AG20443 (cell line): ENCODE results near the gene INSRR.
A peak's percentile ranks its signal among the peaks of the same experiment; 100 is the strongest.

Experiments used
- DNase-seq: peaks from one replicate; pipeline ENCODE4 v3.0.0; 2012; ENCODE audit warnings: low spot score, mixed read lengths

The INSRR gene

GRCh38 chr1:156874572-156875340 lies 15.8 kb upstream of the INSRR start:
- no peak for DNase-seq

DNA sequence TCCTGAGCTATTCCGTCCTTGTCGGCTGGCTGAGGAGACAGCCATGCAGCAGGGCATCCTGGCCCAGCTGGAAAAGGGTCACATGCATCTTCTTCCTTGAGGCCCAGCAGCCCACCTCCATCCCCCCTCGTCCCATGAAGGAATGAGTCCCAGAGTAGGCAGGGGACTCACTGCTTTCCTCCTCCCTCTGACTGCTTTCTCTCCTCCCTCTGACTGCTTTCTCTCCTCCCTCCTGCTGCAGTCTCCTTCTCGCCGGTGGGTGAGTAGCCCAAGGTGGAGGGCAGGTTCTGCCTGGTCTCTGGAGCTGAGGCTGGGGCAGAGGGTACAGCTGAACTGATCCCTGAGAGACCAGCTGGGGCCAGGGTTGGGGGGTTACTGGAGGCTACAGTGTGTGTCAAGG lies 15.2 kb upstream of the INSRR start:
- DNase-seq = no peak

DNA sequence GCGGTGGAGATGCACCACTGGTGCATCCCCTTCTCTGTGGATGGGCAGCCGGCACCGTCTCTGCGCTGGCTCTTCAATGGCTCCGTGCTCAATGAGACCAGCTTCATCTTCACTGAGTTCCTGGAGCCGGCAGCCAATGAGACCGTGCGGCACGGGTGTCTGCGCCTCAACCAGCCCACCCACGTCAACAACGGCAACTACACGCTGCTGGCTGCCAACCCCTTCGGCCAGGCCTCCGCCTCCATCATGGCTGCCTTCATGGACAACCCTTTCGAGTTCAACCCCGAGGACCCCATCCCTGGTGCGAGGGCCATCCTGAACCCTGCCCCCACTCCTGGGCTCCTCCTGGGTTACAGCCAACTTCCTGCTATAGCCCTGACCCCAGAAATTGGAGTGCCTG lies 14.7 kb upstream of the INSRR start:
- DNase-seq = no peak

- DNase-seq = no peak
Observed at GRCh38 chr1:156869455-156869854, 10.5 kb upstream of the INSRR start.

DNA sequence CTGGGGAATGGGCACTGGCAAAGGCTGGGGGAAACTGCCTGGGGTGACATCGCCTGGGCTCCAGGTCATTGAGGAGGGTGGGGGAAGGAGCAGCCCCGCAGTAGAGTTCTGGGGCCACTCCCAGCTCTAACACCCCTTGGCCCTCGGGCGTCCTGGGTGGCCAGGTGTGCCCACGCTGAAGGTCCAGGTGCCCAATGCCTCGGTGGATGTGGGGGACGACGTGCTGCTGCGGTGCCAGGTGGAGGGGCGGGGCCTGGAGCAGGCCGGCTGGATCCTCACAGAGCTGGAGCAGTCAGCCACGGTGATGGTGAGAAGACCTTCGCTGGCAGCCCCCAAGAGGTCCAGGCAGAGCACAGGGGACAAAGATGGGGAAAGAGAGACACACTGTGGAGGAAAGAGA lies 9.4 kb upstream of the INSRR start:
- DNase-seq = no peak

DNA sequence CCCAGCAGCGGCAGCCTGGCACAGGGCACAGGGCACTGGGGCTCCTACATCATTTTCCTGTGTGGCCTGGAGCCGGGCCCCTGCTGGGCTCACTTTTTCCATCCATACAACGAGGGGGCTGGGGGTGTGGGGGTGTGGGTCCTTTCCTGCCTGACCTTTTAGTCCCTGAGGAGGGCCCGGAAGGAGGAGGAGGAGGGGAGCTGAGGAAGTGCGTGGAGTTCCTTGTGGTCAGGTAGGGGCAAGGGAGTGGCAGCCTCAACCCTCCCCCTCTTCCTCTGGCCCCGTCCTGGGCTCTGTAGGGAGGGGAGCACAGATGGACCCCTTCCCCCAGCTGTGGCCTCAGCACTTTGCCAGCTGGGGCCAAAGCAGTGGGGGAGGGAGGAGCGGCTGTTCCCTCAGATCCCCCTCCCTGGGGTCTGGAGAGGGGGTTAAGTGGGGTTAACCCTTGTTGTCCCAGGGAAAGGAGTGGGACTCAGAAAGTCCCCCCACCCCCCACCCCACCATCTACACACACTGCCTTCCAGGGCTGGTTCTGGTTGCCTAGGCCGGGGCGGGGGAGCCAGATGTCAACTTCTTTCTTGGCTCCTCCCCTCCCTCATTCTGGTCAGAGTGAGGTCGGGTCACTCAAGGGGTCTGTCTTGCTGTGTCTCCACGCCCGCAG lies 7.5 kb upstream of the INSRR start:
- DNase-seq = no peak

DNA sequence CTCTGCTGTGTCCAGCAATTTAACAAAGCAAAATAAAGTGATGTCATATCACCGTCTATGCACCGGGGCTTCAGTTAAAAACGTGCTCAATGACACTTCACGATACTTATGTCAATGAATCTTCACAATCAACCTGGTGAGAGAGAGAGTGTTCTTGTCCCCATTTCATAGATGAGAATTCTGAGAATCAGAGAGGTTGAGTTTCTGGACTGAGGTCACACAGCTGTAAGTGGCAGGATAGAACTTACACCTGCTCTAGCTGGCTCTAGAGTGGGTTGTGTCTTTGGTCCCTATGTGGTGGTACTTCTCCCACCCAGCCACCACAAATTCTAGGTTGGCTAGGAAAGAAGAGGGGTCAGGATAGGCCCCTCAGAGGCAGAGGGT lies 6.9 kb upstream of the INSRR start:
- no peak for DNase-seq

GRCh38 chr1:156865258-156865657 lies 6.3 kb upstream of the INSRR start:
- no peak for DNase-seq

DNA sequence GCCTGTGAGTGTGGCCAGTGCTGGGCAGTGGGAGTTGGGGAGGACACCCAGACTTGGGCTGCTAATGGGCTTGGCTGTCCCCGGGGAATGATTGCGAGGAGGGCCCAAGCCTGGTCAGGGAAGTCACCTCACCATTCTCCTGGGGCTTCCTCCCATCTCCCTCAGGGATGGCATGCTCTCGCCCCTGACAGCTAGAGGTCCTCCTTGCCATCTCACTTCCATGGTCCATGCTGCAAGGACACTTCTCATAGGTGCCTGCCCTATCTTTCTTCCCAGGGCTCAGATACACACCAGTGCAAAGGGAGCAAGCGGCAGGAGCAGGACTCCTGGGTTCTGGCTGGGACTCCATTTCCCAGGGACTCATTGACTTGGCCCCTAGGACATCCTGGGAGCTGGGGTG lies 5.9 kb upstream of the INSRR start:
- DNase-seq = no peak

DNA sequence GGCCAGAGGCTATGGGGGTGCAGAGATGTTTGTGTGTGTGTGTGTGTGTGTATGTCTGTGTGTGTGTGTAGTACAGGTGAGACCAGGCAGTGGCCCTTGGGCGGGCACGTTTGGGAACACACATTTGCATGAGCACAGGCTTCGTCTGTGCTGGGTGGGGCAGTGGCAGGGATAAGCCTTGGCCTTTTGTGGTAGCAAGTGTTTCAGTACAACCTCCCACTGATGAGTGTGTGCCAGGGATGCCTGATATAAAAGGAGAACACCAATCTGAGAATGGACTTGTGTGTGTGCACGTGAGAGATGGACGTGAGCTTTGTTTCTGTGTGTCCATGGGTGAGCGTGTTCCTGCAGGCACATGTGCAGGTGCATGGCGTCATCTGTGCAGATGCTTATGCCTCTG lies 4.7 kb upstream of the INSRR start:
- no peak for DNase-seq

DNA sequence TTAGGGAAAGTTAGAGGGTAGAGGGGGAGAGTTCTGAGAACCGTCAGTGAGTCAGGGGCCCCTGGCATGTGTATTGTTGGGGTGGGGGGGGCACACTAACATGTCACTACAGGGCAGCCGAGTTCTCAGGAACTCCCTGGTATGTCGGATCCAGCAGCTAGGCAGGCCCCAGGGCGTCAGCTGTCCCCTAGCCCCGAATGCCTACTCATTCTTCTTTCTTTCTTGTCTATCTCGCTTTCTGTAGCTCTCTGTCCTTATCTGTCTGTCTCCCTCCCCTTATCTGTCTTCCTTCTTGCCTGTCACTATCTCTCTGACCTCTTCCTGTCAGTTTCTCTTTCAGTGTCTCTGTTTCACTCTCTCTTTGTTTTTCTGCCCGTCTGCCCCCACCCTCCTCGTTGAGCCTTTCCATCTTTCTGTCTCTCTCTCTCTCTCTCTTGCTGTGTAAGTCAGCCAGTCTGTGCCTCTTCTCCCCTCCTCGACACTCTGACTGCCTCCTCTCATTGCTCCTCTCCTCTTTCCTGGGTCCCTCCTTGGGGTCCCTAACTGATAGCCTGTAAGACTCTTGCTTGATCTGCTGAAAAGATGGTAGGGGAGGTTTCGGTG lies 4.2 kb upstream of the INSRR start:
- no peak for DNase-seq

DNA sequence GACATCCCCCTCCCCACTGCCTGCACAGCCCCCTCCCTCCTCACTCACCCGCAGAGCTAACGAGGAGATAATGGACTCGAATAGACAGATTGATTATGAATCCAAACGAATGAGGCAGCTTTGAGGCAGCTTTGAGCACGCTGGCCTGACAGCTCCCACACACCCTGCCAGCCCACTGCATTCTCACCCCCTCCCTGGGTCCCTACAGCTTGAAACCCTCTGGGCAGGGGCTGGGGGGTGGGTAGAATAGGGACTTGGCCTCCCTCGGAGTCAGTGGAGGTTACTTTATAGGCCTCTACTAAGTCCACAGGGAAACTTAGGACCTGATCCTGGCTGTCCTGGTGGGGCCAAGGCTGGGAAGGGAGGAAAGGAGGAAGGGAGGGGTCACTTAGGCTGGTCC lies 3.7 kb upstream of the INSRR start:
- no peak for DNase-seq

DNA sequence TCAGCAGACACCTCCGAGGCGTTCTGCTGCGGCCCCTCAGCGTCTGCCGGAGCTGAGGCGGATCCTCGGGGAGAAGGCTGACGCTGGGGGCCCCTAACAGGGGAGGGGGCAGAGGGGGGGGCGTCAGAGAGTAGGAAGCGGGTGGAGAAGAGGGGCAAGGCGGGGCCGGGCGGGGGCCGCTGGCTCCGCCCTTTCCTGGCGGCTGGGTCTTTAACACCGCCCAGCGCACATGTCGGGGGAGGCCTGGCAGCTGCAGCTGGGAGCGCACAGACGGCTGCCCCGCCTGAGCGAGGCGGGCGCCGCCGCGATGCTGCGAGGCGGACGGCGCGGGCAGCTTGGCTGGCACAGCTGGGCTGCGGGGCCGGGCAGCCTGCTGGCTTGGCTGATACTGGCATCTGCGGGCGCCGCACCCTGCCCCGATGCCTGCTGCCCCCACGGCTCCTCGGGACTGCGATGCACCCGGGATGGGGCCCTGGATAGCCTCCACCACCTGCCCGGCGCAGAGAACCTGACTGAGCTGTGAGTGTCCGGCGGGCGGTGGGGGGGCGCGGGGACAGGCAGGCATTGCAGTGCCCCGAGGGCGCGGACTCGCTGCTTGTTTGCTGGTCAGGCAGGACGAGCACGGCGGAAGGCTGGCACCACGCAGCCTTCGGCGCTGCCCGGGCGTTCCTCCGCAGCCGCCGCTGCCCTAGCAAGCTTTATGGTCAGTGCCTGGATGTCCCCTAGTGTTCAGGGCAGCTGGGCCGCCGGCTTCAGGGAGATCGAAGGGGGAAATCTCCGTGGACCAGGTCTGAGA lies 1.9 kb upstream of the INSRR start, which contains the start of gene NTRK1:
Gene NTRK1 (plus strand): TSS at position 238 of the 796 bp plus-strand sequence. CDS start 70 bp downstream, at position 308.
- peak; percentile 67 for DNase-seq

GRCh38 chr1:156860113-156860627 lies 1.3 kb upstream of the INSRR start:
- peak; percentile 86 for DNase-seq

GRCh38 chr1:156859523-156860112 lies 701 bp upstream of the INSRR start:
- DNase-seq = peak; percentile 53

DNA sequence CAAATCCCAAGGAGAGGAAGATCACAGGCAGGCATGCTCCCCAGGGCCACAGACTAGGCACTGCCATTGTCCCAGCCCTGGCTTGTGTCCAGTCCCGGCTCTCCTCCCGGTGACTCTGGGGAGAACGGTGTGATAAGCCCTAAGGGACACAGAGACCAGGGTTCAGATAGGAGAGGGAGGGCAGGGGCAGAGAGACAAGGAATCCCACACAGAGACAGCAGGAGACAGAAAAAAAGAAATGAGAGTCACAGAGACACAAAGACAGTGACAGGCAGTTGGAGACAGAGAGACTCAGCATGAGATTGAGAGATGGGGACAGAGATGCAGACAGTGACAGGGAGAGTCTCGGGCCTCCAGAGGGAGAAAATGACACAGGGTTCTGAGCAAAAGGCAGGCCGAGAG lies 361 bp downstream of the INSRR start:
- DNase-seq = no peak

DNA sequence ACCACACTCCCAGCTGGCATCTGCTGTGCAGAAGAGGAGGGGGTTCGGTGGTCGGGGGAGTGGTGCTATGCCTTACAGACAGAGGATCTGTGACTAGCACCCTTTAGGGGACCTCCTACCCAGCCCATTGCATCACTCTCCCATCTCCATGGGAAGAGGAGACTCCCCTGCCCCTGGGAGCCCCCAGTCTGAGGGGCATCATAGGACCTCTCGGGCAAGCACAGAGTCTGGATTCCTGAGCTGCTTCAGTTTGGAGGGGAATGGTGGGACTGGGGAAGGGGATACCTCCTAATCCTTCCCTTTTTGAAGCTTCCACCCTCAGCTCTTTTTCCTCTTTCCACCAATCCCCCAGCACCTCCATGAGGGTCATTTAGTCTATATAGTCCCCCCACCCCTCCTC lies 1.4 kb downstream of the INSRR start:
- no peak for DNase-seq

DNA sequence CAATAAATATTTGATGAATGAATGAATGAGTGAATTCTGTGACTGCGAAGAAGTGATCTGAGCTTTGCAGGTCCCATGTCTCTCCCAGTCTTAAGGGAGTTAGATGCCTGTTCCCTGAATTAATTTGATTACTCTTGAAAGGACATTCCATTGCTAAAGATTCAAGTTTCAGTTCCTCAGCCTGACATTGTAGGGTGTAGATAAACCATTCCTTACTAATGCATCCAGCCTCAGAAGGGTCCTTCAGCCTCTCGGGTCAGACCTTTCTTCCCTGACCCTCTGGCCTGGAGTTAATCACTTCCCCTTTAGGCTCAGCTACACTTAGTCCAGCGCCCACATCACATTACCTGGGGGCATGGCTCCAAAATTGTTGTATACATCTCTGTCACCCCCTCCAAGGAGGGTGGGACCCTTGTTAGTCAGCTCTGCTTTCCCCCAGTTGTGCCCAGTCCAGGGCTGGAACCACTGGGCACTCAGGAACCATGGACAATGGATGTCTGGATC lies 2.6 kb downstream of the INSRR start:
- no peak for DNase-seq

DNA sequence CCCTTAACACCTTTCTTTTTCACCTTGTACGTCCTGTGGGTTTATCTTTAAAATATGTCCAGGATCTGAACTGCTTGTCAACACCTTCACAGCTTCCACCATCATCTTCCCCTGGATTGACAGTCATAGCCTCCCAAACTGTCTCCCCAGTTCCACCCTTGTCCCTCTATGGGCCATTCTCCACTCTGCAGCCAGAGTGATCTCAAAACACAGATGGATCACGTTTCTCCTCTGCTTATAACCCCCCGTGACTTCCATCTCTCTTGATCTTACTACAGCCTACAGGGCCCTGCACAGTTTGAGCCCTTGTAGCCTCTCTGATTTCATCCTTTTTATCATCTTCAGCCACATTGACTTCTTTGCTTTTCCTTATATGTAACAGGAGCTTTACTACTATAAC lies 4.3 kb downstream of the INSRR start:
- no peak for DNase-seq

DNA sequence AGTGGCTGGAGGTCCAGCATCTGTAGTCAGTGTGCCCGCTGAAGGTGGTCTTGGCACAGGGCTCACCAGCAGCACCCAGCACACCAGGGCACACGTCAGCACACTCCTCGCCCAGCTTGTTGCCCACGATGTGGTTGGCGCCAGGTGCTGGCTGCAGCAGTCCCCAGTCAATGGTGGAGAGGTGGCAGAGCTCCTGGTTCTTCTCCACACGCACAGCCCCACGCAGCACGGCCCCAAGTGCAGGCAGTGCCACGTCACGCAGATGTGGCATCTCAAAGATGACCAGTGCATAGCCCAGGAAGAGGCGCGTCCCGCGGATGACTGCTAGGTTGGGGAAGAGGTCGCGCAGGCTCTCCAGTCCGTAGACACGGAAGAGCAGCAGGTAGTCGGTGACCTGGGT lies 5.2 kb downstream of the INSRR start:
- no peak for DNase-seq

DNA sequence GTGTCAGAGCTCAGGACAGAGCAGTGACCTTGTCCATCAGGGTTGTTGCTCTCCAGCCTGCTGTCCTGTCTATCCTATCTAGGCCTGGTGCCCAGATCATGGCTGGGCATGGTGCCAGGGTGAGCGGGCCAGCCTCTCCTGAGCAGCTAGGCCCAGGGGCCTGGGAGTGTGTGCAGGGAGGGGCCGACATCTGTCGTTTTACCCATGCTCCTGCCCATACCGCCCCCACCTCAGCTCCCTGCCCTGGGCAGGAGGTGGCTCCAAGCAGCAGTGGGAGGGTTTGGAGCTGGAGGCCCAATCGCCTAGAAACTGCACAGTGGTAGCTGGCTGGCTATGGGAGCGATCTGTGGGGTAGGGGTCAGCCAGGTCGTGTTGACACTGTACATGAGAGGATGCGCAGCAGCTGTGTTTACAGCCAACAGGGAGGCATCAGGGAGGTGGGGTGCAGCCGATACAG lies 6.5 kb downstream of the INSRR start:
- peak; percentile 56 for DNase-seq
